Measurements from ENCODE around the gene POLE. TPM values are rescaled to one million over a fixed set of nuclear protein-coding genes. Genes with fewer than 3 reads are reported as not detected.
A peak's percentile ranks its signal among the peaks of the same experiment; 100 is the strongest.

POLE gene
- total and polyA plus RNA-seq, 2 donors = 19.3 to 22.2 TPM

GRCh38 chr12:132665149-132665491 lies 22.0 kb downstream of the POLE start:
- Histone ChIP-seq H3K27me3 (ENCODE audit: control insufficient read depth in 2 of 2, insufficient read depth in 1 of 2, low read length in 1 of 2) (no peaks in the 10 kb centered on the region), H3K9me3 (ENCODE audit: control insufficient read depth in 2 of 2, insufficient read depth in 1 of 2, low read length in 1 of 2) (peaks cover 0 to 3% of the 10 kb centered on the region in 2 donors), H3K27ac (ENCODE audit: low read depth in 1 of 2, low read length in 1 of 2) (no peak overlapping the region), H3K4me3 (ENCODE audit: low read length in 2 of 2) (no peak overlapping the region), H3K4me1 (ENCODE audit: control insufficient read depth in 2 of 2, insufficient read depth in 2 of 2, low read length in 2 of 2) (peaks cover 32 to 46% of the 10 kb centered on the region in 2 donors), H3K36me3 (ENCODE audit: control insufficient read depth in 2 of 2, insufficient read depth in 2 of 2, low read length in 1 of 2) (peaks cover 68 to 95% of the 10 kb centered on the region in 2 donors)
- WGBS = 98% methylated on average over 13 of the region's 13 CpGs
- DNase-seq (ENCODE audit: low read depth in 6 of 9, low spot score in 9 of 9) = no peak

GRCh38 chr12:132664206-132665148 lies 22.7 kb downstream of the POLE start:
- no peak for DNase-seq (ENCODE audit: low read depth in 6 of 9, low spot score in 9 of 9)
- 87% methylated on average over 21 of the region's 21 CpGs for WGBS
- no peaks in the 10 kb centered on the region for H3K27me3 ChIP-seq (ENCODE audit: control insufficient read depth in 2 of 2, insufficient read depth in 1 of 2, low read length in 1 of 2)
- H3K9me3 ChIP-seq (ENCODE audit: control insufficient read depth in 2 of 2, insufficient read depth in 1 of 2, low read length in 1 of 2) = peaks cover 0 to 3% of the 10 kb centered on the region in 2 donors
- H3K4me3 ChIP-seq (ENCODE audit: low read length in 2 of 2) = no peak overlapping the region
- H3K4me1 ChIP-seq (ENCODE audit: control insufficient read depth in 2 of 2, insufficient read depth in 2 of 2, low read length in 2 of 2) = peaks cover 36 to 53% of the 10 kb centered on the region in 2 donors
- H3K27ac ChIP-seq (ENCODE audit: low read depth in 1 of 2, low read length in 1 of 2) = peak overlapping the region in 1 of 2 donors; percentile 63
- peaks cover 63 to 96% of the 10 kb centered on the region in 2 donors for H3K36me3 ChIP-seq (ENCODE audit: control insufficient read depth in 2 of 2, insufficient read depth in 2 of 2, low read length in 1 of 2)

- peaks cover 62 to 96% of the 10 kb centered on the region in 2 donors for H3K36me3 ChIP-seq (ENCODE audit: control insufficient read depth in 2 of 2, insufficient read depth in 2 of 2, low read length in 1 of 2)
- no peak overlapping the region for H3K4me3 ChIP-seq (ENCODE audit: low read length in 2 of 2)
- peaks cover 36 to 66% of the 10 kb centered on the region in 2 donors for H3K4me1 ChIP-seq (ENCODE audit: control insufficient read depth in 2 of 2, insufficient read depth in 2 of 2, low read length in 2 of 2)
- H3K9me3 ChIP-seq (ENCODE audit: control insufficient read depth in 2 of 2, insufficient read depth in 1 of 2, low read length in 1 of 2) = peaks cover 0 to 3% of the 10 kb centered on the region in 2 donors
- peak in 2 of 9 donors; percentile 32 to 62 for DNase-seq (ENCODE audit: low read depth in 6 of 9, low spot score in 9 of 9)
- WGBS = 23% methylated on average over 29 of the region's 29 CpGs
- H3K27ac ChIP-seq (ENCODE audit: low read depth in 1 of 2, low read length in 1 of 2) = peak overlapping the region; percentile 68 to 76
- H3K27me3 ChIP-seq (ENCODE audit: control insufficient read depth in 2 of 2, insufficient read depth in 1 of 2, low read length in 1 of 2) = no peaks in the 10 kb centered on the region
Observed at GRCh38 chr12:132662901-132663755, 24.0 kb downstream of the POLE start.

DNA sequence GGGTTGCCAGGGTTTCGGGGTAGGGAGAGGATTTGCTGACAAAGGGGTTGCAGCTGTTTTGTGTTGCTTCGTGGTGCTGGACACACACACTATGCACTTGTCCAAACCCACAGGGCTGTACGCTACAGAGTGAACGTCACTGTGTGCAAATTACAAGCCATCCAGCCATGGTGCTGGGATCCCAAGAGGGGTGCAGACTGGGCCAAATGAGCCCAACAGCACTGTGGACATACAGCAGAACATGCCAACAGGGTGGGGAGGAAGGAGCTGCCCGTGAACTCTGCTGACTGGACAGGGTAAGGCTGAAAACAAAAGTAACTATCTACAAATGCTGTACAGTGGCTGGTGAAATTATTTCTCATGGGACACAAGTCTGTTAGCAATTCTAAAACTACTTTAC lies 25.2 kb downstream of the POLE start:
- H3K36me3 ChIP-seq (ENCODE audit: control insufficient read depth in 2 of 2, insufficient read depth in 2 of 2, low read length in 1 of 2) = peaks cover 60 to 96% of the 10 kb centered on the region in 2 donors
- DNase-seq (ENCODE audit: low read depth in 6 of 9, low spot score in 9 of 9) = no peak
- peak overlapping the region; percentile 36 to 76 for H3K27ac ChIP-seq (ENCODE audit: low read depth in 1 of 2, low read length in 1 of 2)
- peaks cover 36 to 76% of the 10 kb centered on the region in 2 donors for H3K4me1 ChIP-seq (ENCODE audit: control insufficient read depth in 2 of 2, insufficient read depth in 2 of 2, low read length in 2 of 2)
- no peaks in the 10 kb centered on the region for H3K27me3 ChIP-seq (ENCODE audit: control insufficient read depth in 2 of 2, insufficient read depth in 1 of 2, low read length in 1 of 2)
- WGBS = 68% methylated on average over 5 of the region's 5 CpGs
- peaks cover 0 to 3% of the 10 kb centered on the region in 2 donors for H3K9me3 ChIP-seq (ENCODE audit: control insufficient read depth in 2 of 2, insufficient read depth in 1 of 2, low read length in 1 of 2)
- no peak overlapping the region for H3K4me3 ChIP-seq (ENCODE audit: low read length in 2 of 2)

GRCh38 chr12:132660996-132661395 lies 26.1 kb downstream of the POLE start:
- Histone ChIP-seq H3K36me3 (ENCODE audit: control insufficient read depth in 2 of 2, insufficient read depth in 2 of 2, low read length in 1 of 2) (peaks cover 60 to 95% of the 10 kb centered on the region in 2 donors), H3K27ac (ENCODE audit: low read depth in 1 of 2, low read length in 1 of 2) (peak overlapping the region in 1 of 2 donors; percentile 76), H3K4me3 (ENCODE audit: low read length in 2 of 2) (no peak overlapping the region), H3K9me3 (ENCODE audit: control insufficient read depth in 2 of 2, insufficient read depth in 1 of 2, low read length in 1 of 2) (peaks cover 0 to 3% of the 10 kb centered on the region in 2 donors), H3K27me3 (ENCODE audit: control insufficient read depth in 2 of 2, insufficient read depth in 1 of 2, low read length in 1 of 2) (no peaks in the 10 kb centered on the region), H3K4me1 (ENCODE audit: control insufficient read depth in 2 of 2, insufficient read depth in 2 of 2, low read length in 2 of 2) (peaks cover 36 to 76% of the 10 kb centered on the region in 2 donors)
- 16% methylated on average over 11 of the region's 11 CpGs for WGBS
- DNase-seq (ENCODE audit: low read depth in 6 of 9, low spot score in 9 of 9) = peak in 2 of 9 donors; percentile 39 to 57

DNA sequence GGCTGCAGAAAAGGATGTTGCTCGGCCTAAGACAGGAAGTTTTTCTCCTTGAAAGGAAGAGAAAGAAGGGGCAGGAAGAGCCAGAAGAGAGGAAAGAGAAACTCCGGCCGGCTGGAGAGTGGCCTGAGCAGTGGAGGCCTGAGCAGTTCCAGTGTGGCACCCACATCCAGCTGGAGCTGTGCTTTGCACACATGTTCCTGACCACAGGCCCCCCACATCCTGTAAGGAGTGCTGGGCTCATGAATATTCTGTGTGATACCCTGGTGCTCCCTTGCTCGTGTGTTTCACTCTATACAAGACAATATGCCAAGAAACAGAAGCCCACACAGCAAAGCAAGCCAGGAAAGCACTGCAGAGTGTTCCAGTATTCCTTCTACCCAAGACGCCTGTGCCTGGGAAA lies 27.1 kb downstream of the POLE start:
- Histone ChIP-seq H3K36me3 (ENCODE audit: control insufficient read depth in 2 of 2, insufficient read depth in 2 of 2, low read length in 1 of 2) (peaks cover 51 to 92% of the 10 kb centered on the region in 2 donors), H3K4me1 (ENCODE audit: control insufficient read depth in 2 of 2, insufficient read depth in 2 of 2, low read length in 2 of 2) (peaks cover 36 to 76% of the 10 kb centered on the region in 2 donors), H3K27ac (ENCODE audit: low read depth in 1 of 2, low read length in 1 of 2) (peak overlapping the region in 1 of 2 donors; percentile 76), H3K9me3 (ENCODE audit: control insufficient read depth in 2 of 2, insufficient read depth in 1 of 2, low read length in 1 of 2) (peaks cover 0 to under 1% of the 10 kb centered on the region in 2 donors), H3K27me3 (ENCODE audit: control insufficient read depth in 2 of 2, insufficient read depth in 1 of 2, low read length in 1 of 2) (no peaks in the 10 kb centered on the region), H3K4me3 (ENCODE audit: low read length in 2 of 2) (no peak overlapping the region)
- WGBS = 30% methylated on average over 5 of the region's 5 CpGs
- peak in 1 of 9 donors; percentile 54 for DNase-seq (ENCODE audit: low read depth in 6 of 9, low spot score in 9 of 9)

GRCh38 chr12:132659146-132659545 lies 28.0 kb downstream of the POLE start:
- WGBS = 94% methylated on average over 16 of the region's 16 CpGs
- peak overlapping the region; percentile 20 to 75 for H3K27ac ChIP-seq (ENCODE audit: low read depth in 1 of 2, low read length in 1 of 2)
- DNase-seq (ENCODE audit: low read depth in 6 of 9, low spot score in 9 of 9) = no peak
- H3K9me3 ChIP-seq (ENCODE audit: control insufficient read depth in 2 of 2, insufficient read depth in 1 of 2, low read length in 1 of 2) = no peaks in the 10 kb centered on the region
- no peak overlapping the region for H3K4me3 ChIP-seq (ENCODE audit: low read length in 2 of 2)
- H3K36me3 ChIP-seq (ENCODE audit: control insufficient read depth in 2 of 2, insufficient read depth in 2 of 2, low read length in 1 of 2) = peaks cover 51 to 91% of the 10 kb centered on the region in 2 donors
- H3K4me1 ChIP-seq (ENCODE audit: control insufficient read depth in 2 of 2, insufficient read depth in 2 of 2, low read length in 2 of 2) = peaks cover 36 to 70% of the 10 kb centered on the region in 2 donors
- H3K27me3 ChIP-seq (ENCODE audit: control insufficient read depth in 2 of 2, insufficient read depth in 1 of 2, low read length in 1 of 2) = no peaks in the 10 kb centered on the region

GRCh38 chr12:132658149-132658894 lies 28.8 kb downstream of the POLE start:
- Histone ChIP-seq H3K4me1 (ENCODE audit: control insufficient read depth in 2 of 2, insufficient read depth in 2 of 2, low read length in 2 of 2) (peaks cover 31 to 62% of the 10 kb centered on the region in 2 donors), H3K4me3 (ENCODE audit: low read length in 2 of 2) (no peak overlapping the region), H3K27ac (ENCODE audit: low read depth in 1 of 2, low read length in 1 of 2) (peak overlapping the region in 1 of 2 donors; percentile 75), H3K9me3 (ENCODE audit: control insufficient read depth in 2 of 2, insufficient read depth in 1 of 2, low read length in 1 of 2) (no peaks in the 10 kb centered on the region), H3K27me3 (ENCODE audit: control insufficient read depth in 2 of 2, insufficient read depth in 1 of 2, low read length in 1 of 2) (no peaks in the 10 kb centered on the region), H3K36me3 (ENCODE audit: control insufficient read depth in 2 of 2, insufficient read depth in 2 of 2, low read length in 1 of 2) (peaks cover 43 to 88% of the 10 kb centered on the region in 2 donors)
- WGBS = 75% methylated on average over 32 of the region's 32 CpGs
- DNase-seq (ENCODE audit: low read depth in 6 of 9, low spot score in 9 of 9) = peak in 1 of 9 donors; percentile 57
